GM19328 (cell line): Measurements from ENCODE around the gene KRT86.
"Not testable (repeated sequence)": the region's sequence is repeated elsewhere in the genome, so short reads cannot be mapped to it uniquely, and the experiment has no call there.

Experiments
- ATAC-seq: cut with Tn5 transposase; IDR thresholded peaks from one replicate; pipeline ENCODE4 v1.9.1; 2021; ENCODE audit warnings: mild to moderate bottlenecking, moderate library complexity; ENCODE audit not compliant: unreplicated experiment

KRT86 gene

GRCh38 chr12:52290483-52291134, 16.2 kb downstream of the KRT86 start:
- ATAC-seq: not testable (repeated sequence)

- ATAC-seq: no peak
Measured at GRCh38 chr12:52291267-52291935, 17.0 kb downstream of the KRT86 start, which contains the start of gene KRT81. KRT81 (minus strand) TSS chr12:52291534; CDS start chr12:52291465, 69 bp downstream.

- no peak for ATAC-seq
Measured at GRCh38 chr12:52293926-52294325, 19.5 kb downstream of the KRT86 start.

GRCh38 chr12:52294803-52295202, 20.4 kb downstream of the KRT86 start:
- ATAC-seq: no peak

GRCh38 chr12:52295663-52296062, 21.2 kb downstream of the KRT86 start:
- no peak for ATAC-seq

GRCh38 chr12:52296572-52297215, 22.2 kb downstream of the KRT86 start:
- ATAC-seq: no peak

- ATAC-seq: no peak
Measured at GRCh38 chr12:52298677-52299190, 24.3 kb downstream of the KRT86 start.

- ATAC-seq: no peak
Measured at GRCh38 chr12:52300796-52301691, 26.6 kb downstream of the KRT86 start.

GRCh38 chr12:52301721-52302120, 27.3 kb downstream of the KRT86 start:
- ATAC-seq: not testable (repeated sequence)

- ATAC-seq: not testable (repeated sequence)
Measured at GRCh38 chr12:52302242-52302914, 27.9 kb downstream of the KRT86 start.

- ATAC-seq: peak; percentile 75
Measured at GRCh38 chr12:52304941-52305411, 30.5 kb downstream of the KRT86 start.

- ATAC-seq: no peak
Measured at GRCh38 chr12:52305921-52306705, 31.7 kb downstream of the KRT86 start.

GRCh38 chr12:52306731-52307130, 32.3 kb downstream of the KRT86 start:
- no peak for ATAC-seq

GRCh38 chr12:52307836-52308805, 33.7 kb downstream of the KRT86 start:
- ATAC-seq: no peak

- ATAC-seq: no peak
Measured at GRCh38 chr12:52308806-52309425, 34.5 kb downstream of the KRT86 start.

- ATAC-seq: no peak
Measured at GRCh38 chr12:52310622-52311284, 36.3 kb downstream of the KRT86 start.

- ATAC-seq: no peak
Measured at GRCh38 chr12:52311285-52311648, 36.8 kb downstream of the KRT86 start.
